Spleen (tissue), 11 donors: ENCODE data around the gene LZTFL1. TPM values are rescaled to one million over a fixed set of nuclear protein-coding genes. Genes with fewer than 3 reads are reported as not detected.

Experiments
- DNase-seq: peaks from one replicate; pipeline ENCODE4 v3.0.0-alpha.2; 2020
- H3K27ac ChIP-seq, 8 donors: fragments of 200-600 bp; sonication (generic) in 7 of 8; 1 replicate in 4 of 8; 2 replicates in 4 of 8; pipeline versions ENCODE4 v1.5.0 to v1.8.0; 2016 to 2021; ENCODE audit warnings: inconsistent platforms in 4 of 8, mild to moderate bottlenecking in 4 of 8, moderate library complexity in 1 of 8
- H3K27me3 ChIP-seq, 7 donors: fragments of 200-600 bp; sonication (generic) in 6 of 7; replicated peaks in 1 of 7; 1 replicate in 4 of 7; 2 replicates in 3 of 7; pipeline versions ENCODE4 v1.5.0 to v1.8.0; 2016 to 2021; ENCODE audit warnings: inconsistent platforms in 3 of 7, mild to moderate bottlenecking in 1 of 7
- H3K36me3 ChIP-seq, 6 donors: fragments of 200-600 bp; sonication (generic) in 5 of 6; 1 replicate in 4 of 6; 2 replicates in 2 of 6; pipeline versions ENCODE4 v1.5.0 to v1.8.0; 2016 to 2021; ENCODE audit warnings: inconsistent platforms in 2 of 6
- H3K4me1 ChIP-seq, 6 donors: fragments of 200-600 bp; sonication (generic) in 5 of 6; 1 replicate in 3 of 6; 2 replicates in 3 of 6; pipeline versions ENCODE4 v1.5.0 to v1.8.0; 2016 to 2021; ENCODE audit warnings: inconsistent platforms in 3 of 6
- H3K4me3 ChIP-seq, 8 donors: fragments of 200-600 bp; sonication (generic) in 7 of 8; 1 replicate in 4 of 8; 2 replicates in 4 of 8; pipeline versions ENCODE4 v1.5.0 to v1.8.0; 2016 to 2021; ENCODE audit warnings: inconsistent platforms in 4 of 8, mild to moderate bottlenecking in 4 of 8, moderate library complexity in 2 of 8
- H3K9me3 ChIP-seq, 8 donors: fragments of 200-600 bp; sonication (generic) in 7 of 8; 1 replicate in 4 of 8; 2 replicates in 4 of 8; pipeline versions ENCODE4 v1.5.0 to v1.8.0; 2016 to 2021; ENCODE audit warnings: inconsistent platforms in 4 of 8
- CTCF ChIP-seq, 11 experiments: fragments of 200-600 bp in 7 of 11; fragments of 450-650 bp in 4 of 11; sonication (generic) in 4 of 11; IDR thresholded peaks in 8 of 11; conservative IDR thresholded peaks in 3 of 11; 1 replicate in 7 of 11; 2 replicates in 4 of 11; pipeline versions ENCODE4 v1.4.0 to v1.8.0; 2016 to 2021; ENCODE audit warnings: antibody characterized with exemption in 11 of 11, inconsistent platforms in 4 of 11, mild to moderate bottlenecking in 1 of 11
- POLR2A ChIP-seq, 3 donors: fragments of 450-650 bp; IDR thresholded peaks; one replicate each; pipeline ENCODE4 v1.5.1; 2017; ENCODE audit warnings: antibody characterized with exemption in 3 of 3, mild to moderate bottlenecking in 1 of 3
- POLR2AphosphoS5 ChIP-seq, 3 donors: sonication (generic); formaldehyde crosslinking; IDR thresholded peaks; one replicate each; pipeline ENCODE4 v1.5.1; 2017; ENCODE audit warnings: antibody characterized with exemption in 3 of 3
- WGBS, 5 donors: extraction: QIAGEN DNeasy Blood & Tissue Kit in 3 of 5; methylation state at CpG; one replicate each; pipeline versions ENCODE4 v1.1.5 to v1.1.7; 2013 to 2018; 5-methylcytosine and 5-hydroxymethylcytosine counted together
- intact Hi-C: fragments of 100-400 bp; cut with DNase I; formaldehyde crosslinking; loops from one replicate; pipeline ENCODE4 v1.15.0; 2023; ENCODE audit warnings: low total_unique reads
- polyA plus RNA-seq, 3 donors: library from polyadenylated mRNA; stranded (reverse); fragments of 200-250 nt; gene quantifications; one replicate each; pipeline ENCODE4 v1.2.1, GENCODE V29; 2013
- total RNA-seq, 7 donors: library from RNA; depleted of rRNA in 3 of 7; stranded (reverse); fragments of >200 nt in 3 of 7; fragmentation: NEBNext Ultra II Directional in 4 of 7; extraction: Animal tissue kit (Norgen Biotek cat#: 25700) in 4 of 7; gene quantifications; one replicate each; pipeline versions ENCODE4 v1.1.0 to v1.2.1, GENCODE V29; 2016 to 2021
- donor health status: healthy with polysubstance abuse.
- donor health status: DM: no; HTN: no; CAD: no; lungs with moderate emphysema.
- donor health status: DM: no; HTN: no; CAD: no.
- donor health status: Bipolar disorder and iron deficiency.
- donor health status: healthy.
- donor health status: DM: no; HTN: no; CAD: no.
- donor health status: DM: yes; HTN: yes; CAD: no.

Gene LZTFL1
- total and polyA plus RNA-seq, 10 donors = 6.5 to 22.9 (median 15.5) TPM

DNA sequence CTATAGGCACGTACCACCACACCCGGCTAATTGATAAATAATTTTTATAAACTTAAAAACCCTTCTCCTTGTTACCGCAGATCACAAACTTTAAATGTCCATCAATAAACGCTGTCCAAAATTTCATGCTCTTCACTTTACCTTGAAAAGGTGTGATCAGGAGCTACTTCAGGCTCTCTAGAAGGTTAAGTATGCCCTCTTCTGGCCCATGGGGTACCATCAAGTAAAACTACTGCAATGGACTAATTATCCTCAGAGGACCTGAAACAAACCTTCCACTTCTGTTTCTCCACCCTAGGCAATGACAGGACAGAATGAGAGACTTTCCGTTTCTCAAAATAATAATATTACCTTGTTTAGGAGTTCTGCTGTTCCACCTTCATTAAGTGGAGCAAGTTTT is 9.2 kb downstream of the LZTFL1 start:
- peaks cover 2 to 98% (median 63%) of the 10 kb centered on the region in 6 donors for H3K36me3 ChIP-seq
- no peaks in the 10 kb centered on the region for H3K27me3 ChIP-seq
- no peak for DNase-seq
- intact Hi-C loops = no loop called here
- H3K9me3 ChIP-seq = no peaks in the 10 kb centered on the region
- H3K4me3 ChIP-seq = no peak overlapping the region
- H3K4me1 ChIP-seq = no peaks in the 10 kb centered on the region
- TF ChIP-seq CTCF (IDR thresholded peaks at IDR 0.05 in 8 of 11, conservative IDR thresholded peaks at IDR 0.05 in 3 of 11) (no peak), POLR2A (IDR thresholded peaks at IDR 0.05) (no peak), POLR2AphosphoS5 (IDR thresholded peaks at IDR 0.05) (no peak)
- 95 to 98% (median 96%) methylated on average over 5 of the region's 5 CpGs for WGBS, 5 donors
- H3K27ac ChIP-seq = no peak overlapping the region

DNA sequence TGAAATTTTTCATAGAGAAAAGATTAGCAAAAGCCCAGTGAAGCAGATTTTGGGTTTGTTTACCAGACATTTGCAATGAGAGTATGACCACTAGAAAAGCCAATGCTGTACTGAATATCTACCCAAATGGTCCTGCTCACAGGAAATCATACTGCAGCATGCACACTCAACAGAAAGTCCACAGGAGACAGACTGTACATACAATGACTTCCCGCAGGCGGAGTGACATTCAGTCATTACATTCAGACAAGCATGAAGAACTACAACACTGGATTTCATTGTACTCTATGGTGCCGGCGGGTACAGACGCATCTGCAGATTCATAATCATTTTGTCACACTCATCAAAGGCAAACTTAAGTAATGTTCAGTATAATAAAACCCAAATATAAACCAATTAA is 11.8 kb downstream of the LZTFL1 start:
- intact Hi-C loops = no loop called here
- H3K36me3 ChIP-seq = peaks cover 2 to 100% (median 68%) of the 10 kb centered on the region in 6 donors
- H3K27ac ChIP-seq = no peak overlapping the region
- H3K4me1 ChIP-seq = no peaks in the 10 kb centered on the region
- no peak for TF ChIP-seq CTCF (IDR thresholded peaks at IDR 0.05 in 8 of 11, conservative IDR thresholded peaks at IDR 0.05 in 3 of 11)
- no peak for TF ChIP-seq POLR2A (IDR thresholded peaks at IDR 0.05)
- TF ChIP-seq POLR2AphosphoS5 (IDR thresholded peaks at IDR 0.05) = no peak
- 82 to 96% (median 88%) methylated on average over 5 of the region's 5 CpGs for WGBS, 5 donors
- DNase-seq = no peak
- H3K4me3 ChIP-seq = no peak overlapping the region
- no peaks in the 10 kb centered on the region for H3K9me3 ChIP-seq
- no peaks in the 10 kb centered on the region for H3K27me3 ChIP-seq

DNA sequence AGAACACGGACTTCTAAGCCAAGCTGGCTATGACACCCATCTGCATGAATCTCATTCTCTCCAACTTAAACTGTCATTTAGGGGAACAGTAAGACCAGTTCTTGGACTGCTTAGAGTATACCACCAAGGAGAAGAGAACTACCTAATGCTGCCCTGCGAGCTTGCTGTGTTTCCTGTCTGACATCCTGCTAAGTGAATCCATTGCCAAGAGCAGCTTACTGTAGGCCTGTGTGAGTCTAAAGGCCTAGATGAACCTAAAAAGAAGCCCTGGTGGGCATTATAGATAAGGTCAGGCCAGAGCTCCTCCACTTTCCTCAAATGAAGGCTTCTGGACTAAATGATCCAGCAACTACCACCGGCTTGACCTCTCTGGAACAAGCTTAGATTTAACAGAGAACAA is 15.0 kb downstream of the LZTFL1 start:
- Histone ChIP-seq H3K27me3 (no peaks in the 10 kb centered on the region), H3K4me1 (no peaks in the 10 kb centered on the region), H3K9me3 (no peaks in the 10 kb centered on the region), H3K4me3 (no peak overlapping the region), H3K27ac (no peak overlapping the region), H3K36me3 (peaks cover 0 to 100% (median 57%) of the 10 kb centered on the region in 6 donors)
- intact Hi-C loops = no loop called here
- no peak for TF ChIP-seq CTCF (IDR thresholded peaks at IDR 0.05 in 8 of 11, conservative IDR thresholded peaks at IDR 0.05 in 3 of 11)
- 82 to 98% (median 88%) methylated on average over 3 of the region's 3 CpGs for WGBS, 5 donors
- DNase-seq = no peak

GRCh38 chr3:45826321-45826720 is 15.6 kb downstream of the LZTFL1 start:
- Histone ChIP-seq H3K36me3 (peaks cover 0 to 100% (median 57%) of the 10 kb centered on the region in 6 donors), H3K4me1 (no peaks in the 10 kb centered on the region), H3K27ac (no peak overlapping the region), H3K9me3 (no peaks in the 10 kb centered on the region), H3K4me3 (no peak overlapping the region), H3K27me3 (no peaks in the 10 kb centered on the region)
- intact Hi-C loops = no loop called here
- 82 to 90% (median 86%) methylated on average over 2 of the region's 2 CpGs for WGBS, 5 donors
- no peak for DNase-seq
- TF ChIP-seq POLR2A (IDR thresholded peaks at IDR 0.05) = no peak
- no peak for TF ChIP-seq CTCF (IDR thresholded peaks at IDR 0.05 in 8 of 11, conservative IDR thresholded peaks at IDR 0.05 in 3 of 11)
- no peak for TF ChIP-seq POLR2AphosphoS5 (IDR thresholded peaks at IDR 0.05)
